ENCODE results near the gene ZBTB16.

The ZBTB16 gene

GRCh38 chr11:114261791-114262190 lies 202.3 kb downstream of the ZBTB16 start:
- DNase-seq (ENCODE audit: low read depth) = no peak

GRCh38 chr11:114262681-114263512 lies 203.4 kb downstream of the ZBTB16 start:
- no peak for DNase-seq (ENCODE audit: low read depth)

- no peak for DNase-seq (ENCODE audit: low read depth)
These were observed 204.1 kb downstream of the ZBTB16 start for GRCh38 chr11:114263513-114264170.

GRCh38 chr11:114264381-114264780 lies 204.9 kb downstream of the ZBTB16 start:
- no peak for DNase-seq (ENCODE audit: low read depth)

- no peak for DNase-seq (ENCODE audit: low read depth)
These were observed 205.8 kb downstream of the ZBTB16 start for GRCh38 chr11:114265122-114265878.

- DNase-seq (ENCODE audit: low read depth) = no peak
These were observed 210.0 kb downstream of the ZBTB16 start for GRCh38 chr11:114269498-114269897.

- DNase-seq (ENCODE audit: low read depth) = no peak
These were observed 211.2 kb downstream of the ZBTB16 start for GRCh38 chr11:114270531-114271270.

GRCh38 chr11:114271316-114271715 lies 211.8 kb downstream of the ZBTB16 start:
- DNase-seq (ENCODE audit: low read depth) = no peak

- DNase-seq (ENCODE audit: low read depth) = no peak
These were observed 212.8 kb downstream of the ZBTB16 start for GRCh38 chr11:114272311-114272710.

GRCh38 chr11:114273071-114273470 lies 213.6 kb downstream of the ZBTB16 start:
- DNase-seq (ENCODE audit: low read depth) = no peak

- no peak for DNase-seq (ENCODE audit: low read depth)
These were observed 214.6 kb downstream of the ZBTB16 start for GRCh38 chr11:114273890-114274635.

GRCh38 chr11:114274637-114275036 lies 215.1 kb downstream of the ZBTB16 start:
- DNase-seq (ENCODE audit: low read depth) = no peak

GRCh38 chr11:114275280-114275679 lies 215.8 kb downstream of the ZBTB16 start:
- no peak for DNase-seq (ENCODE audit: low read depth)

GRCh38 chr11:114276077-114276476 lies 216.6 kb downstream of the ZBTB16 start:
- no peak for DNase-seq (ENCODE audit: low read depth)

GRCh38 chr11:114277637-114278341 lies 218.3 kb downstream of the ZBTB16 start:
- no peak for DNase-seq (ENCODE audit: low read depth)

- DNase-seq (ENCODE audit: low read depth) = no peak
These were observed 219.0 kb downstream of the ZBTB16 start for GRCh38 chr11:114278342-114279065.

GRCh38 chr11:114279792-114280546 lies 220.5 kb downstream of the ZBTB16 start:
- DNase-seq (ENCODE audit: low read depth) = no peak

GRCh38 chr11:114280696-114281095 lies 221.2 kb downstream of the ZBTB16 start:
- no peak for DNase-seq (ENCODE audit: low read depth)

- DNase-seq (ENCODE audit: low read depth) = no peak
These were observed 222.0 kb downstream of the ZBTB16 start for GRCh38 chr11:114281388-114281956.

All from stimulated activated CD8-positive, alpha-beta memory T cell treated with anti-CD3 and anti-CD28 coated beads, Interleukin-4, amount 100 ng/mL, for 24 hours (primary cell).